COLO668 (cell line): Measurements from ENCODE around the gene IMMP2L.

Experiments used
- DNase-seq: peaks from one replicate; lab custom pipeline; 2025; ENCODE audit not compliant: unreplicated experiment; lab: John Stamatoyannopoulos, UW

IMMP2L gene

GRCh38 chr7:110894111-110894510, 668.2 kb downstream of the IMMP2L start:
- DNase-seq: no peak

DNA sequence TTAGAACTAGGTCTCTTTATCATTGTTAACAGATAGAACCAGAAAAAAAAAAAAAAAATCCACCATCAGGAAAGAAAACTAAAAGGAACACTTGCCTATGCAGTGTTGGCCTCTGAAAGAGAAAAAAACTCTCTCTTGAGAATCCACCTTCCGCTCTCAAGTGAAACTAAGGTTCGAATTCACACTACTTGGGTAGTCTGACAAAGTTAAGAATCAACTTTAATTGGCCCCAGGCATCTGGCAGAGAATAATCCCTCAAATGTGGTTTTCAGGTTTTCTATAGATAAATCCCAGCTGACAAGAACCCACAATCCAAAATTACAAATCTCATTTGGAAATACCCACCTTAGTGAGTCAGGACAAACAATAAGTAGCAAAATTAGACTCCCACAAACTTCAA, 671.1 kb downstream of the IMMP2L start:
- no peak for DNase-seq

GRCh38 chr7:110890101-110890500, 672.2 kb downstream of the IMMP2L start:
- DNase-seq: no peak

GRCh38 chr7:110889335-110889734, 673.0 kb downstream of the IMMP2L start:
- DNase-seq: no peak

- no peak for DNase-seq
These were observed 673.7 kb downstream of the IMMP2L start for GRCh38 chr7:110888641-110889040.

- DNase-seq: no peak
These were observed 676.8 kb downstream of the IMMP2L start for GRCh38 chr7:110885474-110885873.

DNA sequence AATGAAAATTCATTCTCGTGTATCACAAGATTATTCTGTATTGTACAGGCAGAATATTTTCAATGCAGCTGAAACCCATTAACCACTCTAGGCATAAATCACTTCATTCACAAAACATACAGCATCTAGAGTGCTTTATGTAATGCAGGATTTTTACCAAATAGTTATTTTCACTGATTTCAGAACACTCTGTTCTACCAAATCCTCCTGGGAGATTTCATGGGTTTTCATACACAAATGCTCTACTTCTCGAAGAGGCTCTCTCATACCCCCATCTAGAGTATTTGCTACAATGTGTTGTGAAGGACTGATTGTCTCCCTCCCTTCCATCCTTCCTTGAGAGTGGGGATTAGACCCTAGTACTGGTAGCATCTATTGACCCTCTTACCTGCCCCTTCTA, 680.6 kb downstream of the IMMP2L start:
- DNase-seq: no peak

GRCh38 chr7:110880971-110881370, 681.3 kb downstream of the IMMP2L start:
- no peak for DNase-seq

GRCh38 chr7:110877016-110877415, 685.3 kb downstream of the IMMP2L start:
- DNase-seq: no peak

DNA sequence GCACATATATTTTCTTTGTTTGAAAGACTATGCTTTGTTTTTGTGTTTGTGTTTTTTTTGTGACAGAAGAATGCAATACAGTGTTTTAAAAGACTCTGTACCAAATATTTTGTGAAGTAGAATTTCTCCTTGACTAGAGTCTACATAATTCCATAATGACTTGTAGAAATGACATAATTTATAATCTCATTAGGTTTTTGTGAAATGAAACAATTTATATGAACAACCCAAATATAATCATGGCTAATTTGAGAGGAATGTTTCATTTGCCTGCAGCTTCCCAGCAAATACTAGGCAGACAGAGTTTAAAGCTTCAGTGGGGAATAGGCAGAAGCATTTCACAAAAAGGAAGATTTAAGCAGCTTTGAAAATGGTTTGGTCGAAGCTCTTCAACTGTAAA, 686.9 kb downstream of the IMMP2L start:
- no peak for DNase-seq

GRCh38 chr7:110871856-110872255, 690.4 kb downstream of the IMMP2L start:
- DNase-seq: no peak

DNA sequence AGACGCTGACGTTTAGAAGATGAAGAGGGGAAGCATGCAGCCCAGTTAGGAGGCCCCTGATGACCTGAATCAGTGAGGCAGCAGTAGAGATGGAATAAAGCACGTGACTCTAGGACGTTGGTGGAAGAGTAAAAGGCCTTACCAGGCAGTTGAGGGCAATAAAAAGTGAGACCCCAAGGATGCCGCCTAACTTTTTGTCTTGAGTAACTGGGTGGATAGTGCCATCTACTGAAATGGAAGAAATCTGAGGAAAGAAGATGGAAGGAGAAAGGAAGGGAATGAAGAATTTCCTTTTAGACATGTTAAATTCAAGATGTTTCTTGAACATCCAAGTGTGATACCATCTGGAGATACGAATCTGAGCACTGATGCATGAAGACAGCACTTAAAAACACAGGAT, 691.4 kb downstream of the IMMP2L start:
- no peak for DNase-seq

- no peak for DNase-seq
These were observed 693.8 kb downstream of the IMMP2L start for GRCh38 chr7:110868458-110868857.

DNA sequence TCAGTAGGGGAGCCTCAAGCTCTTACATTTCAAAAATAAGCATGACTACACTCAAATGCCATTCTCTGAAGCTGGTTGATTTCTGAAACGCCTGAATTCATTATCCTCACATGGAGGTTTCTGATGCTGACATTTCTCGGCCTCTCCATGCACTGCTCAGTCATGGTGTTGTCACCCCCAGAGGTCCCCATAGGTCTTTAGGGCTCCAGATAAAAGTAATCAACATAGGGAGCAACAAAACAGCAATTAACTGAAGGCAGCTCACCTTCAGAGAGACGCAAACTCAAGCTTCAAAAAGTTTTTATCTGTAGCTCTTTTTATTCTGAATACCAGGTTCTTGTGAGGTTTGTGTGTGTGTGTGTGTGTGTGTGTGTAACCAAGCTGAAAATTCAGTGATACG, 694.5 kb downstream of the IMMP2L start:
- DNase-seq: no peak

DNA sequence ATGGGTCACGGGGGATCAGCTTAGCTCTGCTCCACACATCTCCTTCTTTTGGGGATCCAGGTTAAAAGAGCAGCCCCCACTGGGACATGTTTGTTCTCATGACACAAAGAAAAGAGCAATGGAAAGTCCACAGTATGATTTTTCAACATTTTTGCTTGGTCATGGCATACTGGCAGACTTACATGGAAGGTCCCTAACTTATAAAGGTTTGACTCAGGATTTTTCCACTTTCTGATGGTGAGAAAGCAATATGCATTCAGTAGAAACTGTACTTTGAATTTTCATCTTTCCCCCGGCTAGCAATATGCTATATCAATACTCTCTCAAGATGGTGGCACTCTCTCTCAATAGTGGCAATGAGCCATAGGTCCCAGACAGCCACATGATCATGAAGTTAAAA, 699.0 kb downstream of the IMMP2L start:
- no peak for DNase-seq

GRCh38 chr7:110861163-110861562, 701.1 kb downstream of the IMMP2L start:
- DNase-seq: no peak

DNA sequence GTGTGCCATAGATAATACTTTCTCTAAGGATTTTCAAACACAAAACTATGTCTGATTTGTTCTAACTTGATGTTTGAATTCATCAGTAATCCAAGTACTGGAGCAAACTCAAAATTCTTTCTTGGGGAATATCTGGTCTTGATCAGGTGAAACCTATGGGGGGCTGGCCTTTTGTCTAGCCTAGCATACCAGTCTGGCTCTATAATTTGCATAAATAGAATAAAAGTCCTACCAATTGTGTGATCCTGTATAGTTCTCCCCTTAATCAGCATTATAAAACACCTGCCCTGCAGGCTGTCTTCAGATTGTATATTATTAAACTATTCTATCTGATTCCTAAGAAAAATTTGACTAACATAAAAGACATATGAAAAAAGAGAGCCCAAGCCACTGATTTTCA, 705.2 kb downstream of the IMMP2L start:
- no peak for DNase-seq

- DNase-seq: peak; percentile 22
These were observed 705.6 kb downstream of the IMMP2L start for GRCh38 chr7:110856704-110857103.

- DNase-seq: no peak
These were observed 707.6 kb downstream of the IMMP2L start for GRCh38 chr7:110854651-110855050.

DNA sequence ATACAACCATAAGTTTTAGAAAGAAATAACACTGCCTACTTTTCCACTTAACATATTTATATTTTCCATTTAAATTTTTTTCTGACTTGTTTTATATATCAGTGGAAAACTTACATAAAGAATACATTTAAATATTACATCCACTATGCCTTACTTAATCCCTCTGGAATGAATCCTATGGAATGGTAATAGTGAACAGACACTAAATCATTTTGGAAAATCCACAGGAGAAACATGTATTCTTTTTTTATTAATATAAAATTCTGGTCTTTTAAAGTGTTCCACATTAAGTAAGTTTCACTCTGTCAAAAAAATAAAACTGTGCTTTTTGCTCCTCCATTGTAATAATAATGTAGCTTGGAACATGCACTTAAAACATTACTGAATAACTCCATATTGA, 708.1 kb downstream of the IMMP2L start:
- no peak for DNase-seq

DNA sequence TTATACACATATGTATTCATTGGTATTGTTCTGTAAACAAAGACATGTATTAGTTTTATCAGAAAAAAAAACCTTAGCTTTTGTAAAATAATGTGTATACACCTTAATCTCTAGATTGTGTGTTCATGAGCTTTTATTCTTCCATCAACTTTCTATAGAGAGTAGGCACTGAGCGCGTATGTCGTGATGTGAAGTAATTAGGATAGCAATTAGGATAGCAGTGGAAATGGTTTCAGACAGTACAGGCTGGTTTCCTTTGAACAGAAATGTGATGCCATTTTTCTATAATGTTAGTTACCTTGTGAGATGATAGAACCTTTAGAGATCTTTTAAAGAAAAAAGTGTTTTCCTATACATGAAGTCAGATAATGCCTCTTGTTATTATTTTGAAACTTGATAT, 709.0 kb downstream of the IMMP2L start:
- no peak for DNase-seq

GRCh38 chr7:110852156-110852940, 709.9 kb downstream of the IMMP2L start:
- no peak for DNase-seq

DNA sequence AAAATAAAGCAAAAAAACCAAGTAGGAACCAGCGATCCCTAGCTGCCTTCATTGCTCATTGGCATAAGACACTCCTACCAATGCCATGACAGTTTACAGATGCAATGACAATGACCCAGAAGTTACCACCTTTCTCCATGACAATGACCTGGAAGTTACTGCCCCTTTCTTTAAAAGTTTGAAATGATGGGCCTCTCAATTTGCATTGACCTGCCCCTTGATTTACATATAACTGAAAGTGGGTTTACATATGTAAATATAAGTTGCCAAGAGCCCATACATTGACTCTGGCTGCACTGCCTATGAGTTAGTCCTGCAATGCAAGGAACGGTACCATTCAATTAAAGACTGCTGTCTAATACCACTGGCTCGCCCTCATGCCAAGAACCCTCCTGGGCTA, 712.1 kb downstream of the IMMP2L start:
- DNase-seq: no peak
